NCI-H2227 (cell line): Measurements from ENCODE around the gene SLFN12.
"Not testable (repeated sequence)": the region's sequence is repeated elsewhere in the genome, so short reads cannot be mapped to it uniquely, and the experiment has no call there.

Source experiments
- DNase-seq: peaks from one replicate; lab custom pipeline; 2025; ENCODE audit not compliant: unreplicated experiment; lab: John Stamatoyannopoulos, UW

Gene SLFN12

GRCh38 chr17:35432176-35433074 lies at the start of gene SLFN12:
Gene SLFN12 (minus strand): TSS chr17:35432500. CDS start chr17:35423028, 9,472 bp downstream.
- no peak for DNase-seq

- DNase-seq = no peak
Observed at GRCh38 chr17:35479271-35479670, 47.0 kb upstream of the SLFN12 start.

GRCh38 chr17:35477248-35477647 lies 44.9 kb upstream of the SLFN12 start:
- no peak for DNase-seq

GRCh38 chr17:35476283-35476820 lies 44.1 kb upstream of the SLFN12 start:
- no peak for DNase-seq

- DNase-seq = no peak
Observed at GRCh38 chr17:35468475-35468874, 36.2 kb upstream of the SLFN12 start.

- no peak for DNase-seq
Observed at GRCh38 chr17:35467824-35468223, 35.5 kb upstream of the SLFN12 start.

GRCh38 chr17:35460354-35460851 lies 28.1 kb upstream of the SLFN12 start:
- peak; percentile 45 for DNase-seq

GRCh38 chr17:35454035-35454434 lies 21.7 kb upstream of the SLFN12 start:
- DNase-seq = not testable (repeated sequence)

- no peak for DNase-seq
Observed at GRCh38 chr17:35453171-35453570, 20.9 kb upstream of the SLFN12 start.

- no peak for DNase-seq
Observed at GRCh38 chr17:35449371-35449931, 17.2 kb upstream of the SLFN12 start.

GRCh38 chr17:35448899-35449227 lies 16.6 kb upstream of the SLFN12 start:
- DNase-seq = no peak

GRCh38 chr17:35448214-35448898 lies 16.1 kb upstream of the SLFN12 start, which contains the start of gene SLFN13:
Gene SLFN13 (minus strand): TSS chr17:35448766. CDS start chr17:35445680, 3,086 bp downstream.
- DNase-seq = peak; percentile 79

GRCh38 chr17:35447499-35447898 lies 15.2 kb upstream of the SLFN12 start:
- DNase-seq = no peak

- no peak for DNase-seq
Observed at GRCh38 chr17:35438433-35438832, 6.1 kb upstream of the SLFN12 start.

- peak; percentile 4 for DNase-seq
Observed at GRCh38 chr17:35433075-35433894, 985 bp upstream of the SLFN12 start.

GRCh38 chr17:35429702-35430101 lies 2.6 kb downstream of the SLFN12 start:
- no peak for DNase-seq

- DNase-seq = no peak
Observed at GRCh38 chr17:35428229-35428628, 4.1 kb downstream of the SLFN12 start.

- no peak for DNase-seq
Observed at GRCh38 chr17:35423761-35424160, 8.5 kb downstream of the SLFN12 start.

GRCh38 chr17:35421069-35421468 lies 11.2 kb downstream of the SLFN12 start:
- not testable (repeated sequence) for DNase-seq

- DNase-seq = no peak
Observed at GRCh38 chr17:35416659-35417058, 15.6 kb downstream of the SLFN12 start.
